ENCODE data around the gene KCNC2. TPM values are rescaled to one million over a fixed set of nuclear protein-coding genes. Genes with fewer than 3 reads are reported as not detected.

The KCNC2 gene
- polyA plus RNA-seq, 1 experiment: not detected

DNA sequence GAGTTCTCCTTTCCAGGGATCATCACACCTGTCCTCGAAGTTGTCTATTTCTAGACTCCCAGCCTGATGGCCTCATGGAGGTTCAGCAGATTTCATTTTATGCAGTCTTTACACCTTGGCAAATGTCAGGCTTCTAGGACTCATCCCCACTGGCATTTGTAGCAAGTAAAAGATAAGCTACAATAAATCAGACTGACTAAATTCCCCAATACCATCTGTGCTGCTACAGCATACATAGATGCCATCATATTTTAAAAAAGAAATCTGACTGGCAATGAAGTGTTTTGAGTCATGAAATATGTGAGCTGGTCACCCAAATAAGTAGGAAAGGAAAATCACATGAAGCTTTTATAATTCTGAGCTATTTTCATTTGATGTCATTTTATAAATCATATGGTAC lies 55.3 kb downstream of the KCNC2 start:
- DNase-seq (ENCODE audit: low read depth, low spot score): no peak
- ChIA-PET CTCF (no interaction called here), POLR2A (no interaction called here)
- H3K27me3 ChIP-seq (ENCODE audit: control insufficient read depth, insufficient read depth, low read length): no peaks in the 10 kb centered on the region
- TF ChIP-seq, protein P1, sequence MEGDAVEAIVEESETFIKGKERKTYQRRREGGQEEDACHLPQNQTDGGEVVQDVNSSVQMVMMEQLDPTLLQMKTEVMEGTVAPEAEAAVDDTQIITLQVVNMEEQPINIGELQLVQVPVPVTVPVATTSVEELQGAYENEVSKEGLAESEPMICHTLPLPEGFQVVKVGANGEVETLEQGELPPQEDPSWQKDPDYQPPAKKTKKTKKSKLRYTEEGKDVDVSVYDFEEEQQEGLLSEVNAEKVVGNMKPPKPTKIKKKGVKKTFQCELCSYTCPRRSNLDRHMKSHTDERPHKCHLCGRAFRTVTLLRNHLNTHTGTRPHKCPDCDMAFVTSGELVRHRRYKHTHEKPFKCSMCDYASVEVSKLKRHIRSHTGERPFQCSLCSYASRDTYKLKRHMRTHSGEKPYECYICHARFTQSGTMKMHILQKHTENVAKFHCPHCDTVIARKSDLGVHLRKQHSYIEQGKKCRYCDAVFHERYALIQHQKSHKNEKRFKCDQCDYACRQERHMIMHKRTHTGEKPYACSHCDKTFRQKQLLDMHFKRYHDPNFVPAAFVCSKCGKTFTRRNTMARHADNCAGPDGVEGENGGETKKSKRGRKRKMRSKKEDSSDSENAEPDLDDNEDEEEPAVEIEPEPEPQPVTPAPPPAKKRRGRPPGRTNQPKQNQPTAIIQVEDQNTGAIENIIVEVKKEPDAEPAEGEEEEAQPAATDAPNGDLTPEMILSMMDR (IDR thresholded peaks at IDR 0.05; ENCODE audit: low read depth, low read length): no peak
- H3K4me3 ChIP-seq (ENCODE audit: low read depth, low read length): no peak overlapping the region
- H3K27ac ChIP-seq (ENCODE audit: low read depth, low read length): no peak overlapping the region
- no peaks in the 10 kb centered on the region for H3K9me3 ChIP-seq (ENCODE audit: control insufficient read depth, insufficient read depth, low read length)

DNA sequence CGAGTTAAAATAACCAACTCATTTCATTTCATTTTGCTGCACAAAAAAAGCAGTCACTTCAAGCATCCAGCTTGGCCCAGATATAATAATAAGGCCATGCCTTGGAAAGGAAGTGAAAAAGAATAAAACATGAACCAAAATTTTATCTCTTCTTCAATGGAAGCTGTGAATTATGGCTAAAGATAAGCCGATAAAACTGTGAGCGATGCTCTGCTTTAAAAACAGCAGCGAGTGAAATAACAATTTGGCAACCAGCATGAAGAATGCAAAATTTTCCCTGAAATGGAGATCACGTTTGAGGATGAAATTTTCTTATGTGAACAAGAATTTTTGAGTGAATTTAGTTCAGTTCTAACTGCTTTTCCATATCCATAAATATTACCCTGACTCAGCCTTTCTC lies 70.4 kb downstream of the KCNC2 start:
- Histone ChIP-seq H3K4me3 (ENCODE audit: low read depth, low read length) (no peak overlapping the region), H3K27ac (ENCODE audit: low read depth, low read length) (no peak overlapping the region), H3K27me3 (ENCODE audit: control insufficient read depth, insufficient read depth, low read length) (no peaks in the 10 kb centered on the region), H3K9me3 (ENCODE audit: control insufficient read depth, insufficient read depth, low read length) (no peaks in the 10 kb centered on the region)
- POLR2A ChIA-PET: no interaction called here
- DNase-seq (ENCODE audit: low read depth, low spot score): no peak
- TF ChIP-seq, protein P1 (IDR thresholded peaks at IDR 0.05; ENCODE audit: low read depth, low read length): no peak
- CTCF ChIA-PET: no interaction called here

DNA sequence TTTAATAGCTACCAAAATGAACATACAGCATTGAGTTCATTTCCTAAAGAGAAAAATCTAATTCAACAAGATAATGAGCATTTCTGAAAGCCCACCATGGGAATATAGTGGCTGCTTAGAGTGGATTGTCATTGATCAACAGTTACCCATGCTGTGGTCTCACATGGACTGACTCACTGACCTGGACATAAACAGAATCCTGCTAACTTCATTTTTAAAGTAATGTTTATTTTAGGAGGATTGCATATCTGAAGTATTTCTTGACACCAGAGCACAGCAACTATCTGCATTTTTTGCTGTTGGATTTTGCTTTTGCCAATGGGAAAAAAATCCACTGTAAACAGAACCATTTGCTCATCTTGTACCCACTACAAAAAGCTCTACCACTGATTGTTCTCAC lies 71.7 kb downstream of the KCNC2 start:
- no peaks in the 10 kb centered on the region for H3K27me3 ChIP-seq (ENCODE audit: control insufficient read depth, insufficient read depth, low read length)
- H3K9me3 ChIP-seq (ENCODE audit: control insufficient read depth, insufficient read depth, low read length): no peaks in the 10 kb centered on the region
- H3K4me3 ChIP-seq (ENCODE audit: low read depth, low read length): no peak overlapping the region
- CTCF ChIA-PET: interaction anchor here (0.6 kb wide), 1 partner anchor 233 kb away, joined by 3 read pairs; no protein-coding TSS in a partner anchor
- DNase-seq (ENCODE audit: low read depth, low spot score): no peak
- TF ChIP-seq, protein P1 (IDR thresholded peaks at IDR 0.05; ENCODE audit: low read depth, low read length): no peak
- POLR2A ChIA-PET: no interaction called here
- H3K27ac ChIP-seq (ENCODE audit: low read depth, low read length): no peak overlapping the region

DNA sequence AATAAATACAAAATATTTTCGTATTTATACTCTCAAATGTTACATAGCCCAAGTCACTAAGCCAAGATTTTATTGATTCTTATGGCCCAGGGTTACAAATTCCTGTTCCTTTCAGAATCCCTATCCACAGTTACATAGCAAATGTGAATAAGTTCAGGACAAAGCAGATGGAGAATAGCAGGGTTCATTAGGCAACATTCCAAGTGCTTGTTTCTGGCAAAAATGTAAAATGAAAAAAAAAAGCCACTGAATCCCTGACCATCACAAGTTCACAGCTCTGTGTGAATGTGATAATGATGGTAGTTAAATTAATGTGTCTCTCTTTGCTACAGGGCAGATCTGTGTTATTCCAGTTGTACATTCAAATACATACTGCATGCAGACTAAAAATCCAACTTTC lies 74.6 kb downstream of the KCNC2 start:
- TF ChIP-seq, protein P1 (IDR thresholded peaks at IDR 0.05; ENCODE audit: low read depth, low read length): no peak
- H3K9me3 ChIP-seq (ENCODE audit: control insufficient read depth, insufficient read depth, low read length): no peaks in the 10 kb centered on the region
- POLR2A ChIA-PET: no interaction called here

DNA sequence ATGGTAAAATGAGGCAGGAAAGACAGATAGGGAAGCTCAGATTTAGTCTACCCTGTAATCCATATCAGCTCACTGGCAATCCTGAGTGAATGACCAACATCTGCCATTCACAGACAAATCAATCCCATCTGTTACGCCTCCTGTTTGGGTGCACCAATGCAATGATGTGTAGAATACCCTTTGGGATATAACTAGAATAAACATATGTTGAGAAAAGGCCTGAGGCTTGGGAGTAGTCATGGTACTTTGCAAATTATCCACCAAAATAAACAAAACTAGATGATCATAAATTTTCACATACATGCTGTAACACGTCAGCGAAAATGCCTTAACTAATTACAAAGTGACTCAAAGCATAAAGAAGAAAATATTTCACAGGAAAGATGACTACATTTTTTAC lies 78.8 kb downstream of the KCNC2 start:
- CTCF ChIA-PET: interaction anchor here (0.6 kb wide), 1 partner anchor 441 kb away, joined by 4 read pairs; no protein-coding TSS in a partner anchor
- POLR2A ChIA-PET: no interaction called here
- Histone ChIP-seq H3K9me3 (ENCODE audit: control insufficient read depth, insufficient read depth, low read length) (no peaks in the 10 kb centered on the region), H3K4me3 (ENCODE audit: low read depth, low read length) (no peak overlapping the region), H3K27ac (ENCODE audit: low read depth, low read length) (no peak overlapping the region), H3K27me3 (ENCODE audit: control insufficient read depth, insufficient read depth, low read length) (no peaks in the 10 kb centered on the region)
- TF ChIP-seq, protein P1 (IDR thresholded peaks at IDR 0.05; ENCODE audit: low read depth, low read length): no peak
- no peak for DNase-seq (ENCODE audit: low read depth, low spot score)

More for the DNA sequence above, 74.6 kb downstream of the KCNC2 start:
- no peaks in the 10 kb centered on the region for H3K27me3 ChIP-seq (ENCODE audit: control insufficient read depth, insufficient read depth, low read length)
- no peak overlapping the region for H3K27ac ChIP-seq (ENCODE audit: low read depth, low read length)
- CTCF ChIA-PET: no interaction called here
- H3K4me3 ChIP-seq (ENCODE audit: low read depth, low read length): no peak overlapping the region
- DNase-seq (ENCODE audit: low read depth, low spot score): no peak

All from AG04450 (cell line).